Pancreas (tissue), 10 donors: Measurements from ENCODE around the gene RAB40C. TPM values are rescaled to one million over a fixed set of nuclear protein-coding genes. Genes with fewer than 3 reads are reported as not detected.

Experiments used
- ATAC-seq, 4 donors: fragments of 200-7000 bp; cut with Tn5 transposase; one replicate each; pipeline versions ENCODE4 v1.8.0 to v1.9.1; 2020; ENCODE audit warnings: mild to moderate bottlenecking in 4 of 4, moderate library complexity in 4 of 4
- DNase-seq, 6 donors: peaks; one replicate each; pipeline ENCODE4 v3.0.0-alpha.2; 2020
- FAIRE-seq: peaks from 2 replicates; lab custom pipeline; 2012; peaks lifted over from hg19 to GRCh38; lab: Jason Lieb, UNC
- H3K27ac ChIP-seq, 4 donors: fragments of 200-600 bp; sonication (generic); 1 replicate in 3 of 4; 2 replicates in 1 of 4; pipeline versions ENCODE4 v1.5.0 to v1.8.0; 2020
- H3K27me3 ChIP-seq, 4 donors: fragments of 200-600 bp; one replicate each; pipeline ENCODE4 v1.8.0; 2021
- H3K36me3 ChIP-seq, 3 donors: fragments of 200-600 bp; sonication (generic) in 1 of 3; one replicate each; pipeline versions ENCODE4 v1.5.0 to v1.8.0; 2020 to 2021
- H3K4me1 ChIP-seq, 3 donors: fragments of 200-600 bp; one replicate each; pipeline ENCODE4 v1.8.0; 2021
- H3K4me3 ChIP-seq, 4 donors: fragments of 200-600 bp; sonication (generic) in 2 of 4; one replicate each; pipeline versions ENCODE4 v1.5.0 to v1.8.0; 2020 to 2021
- H3K9me3 ChIP-seq, 4 donors: fragments of 200-600 bp; one replicate each; pipeline ENCODE4 v1.8.0; 2021
- WGBS, 2 donors: extraction: QIAGEN DNeasy Blood & Tissue Kit; methylation state at CpG; one replicate each; pipeline ENCODE4 v1.1.7; 2013; 5-methylcytosine and 5-hydroxymethylcytosine counted together
- intact Hi-C, 3 donors: fragments of 100-400 bp; cut with DNase I; formaldehyde crosslinking; loops; one replicate each; pipeline versions ENCODE4 v1.11.1 to v1.14.2; 2022
- polyA plus RNA-seq, 2 donors: library from polyadenylated mRNA; stranded (reverse); fragments of 200-250 nt; gene quantifications; one replicate each; pipeline ENCODE4 v1.2.3, GENCODE V29; 2013
- total RNA-seq, 6 donors: library from RNA; stranded (reverse); fragmentation: NEBNext Ultra II Directional in 4 of 6; extraction: Animal tissue kit (Norgen Biotek cat#: 25700) in 4 of 6; gene quantifications; one replicate each; pipeline versions ENCODE4 v1.2.1 to v1.2.4, GENCODE V29; 2021 to 2023
- TF ChIP-seq, protein P1 (sequence below), 4 donors: fragments of 200-600 bp; sonication (generic) in 3 of 4; IDR thresholded peaks; one replicate each; pipeline versions ENCODE4 v1.5.0 to v1.8.0; 2021; ENCODE audit warnings: antibody characterized with exemption in 4 of 4
- donor health status: healthy with polysubstance abuse.
- donor health status: DM: no; HTN: no; CAD: no; lungs with moderate emphysema.
- donor health status: DM: no; HTN: no; CAD: no.
- donor health status: control.
- donor health status: control.
- donor health status: Bipolar disorder and iron deficiency.
- donor health status: DM: yes; HTN: yes; CAD: no.
- donor health status: DM: no; HTN: no; CAD: no.
- donor health status: DM: no; HTN: no; CAD: no.
- donor health status: DM: yes; HTN: yes; CAD: no.

RAB40C gene
- total and polyA plus RNA-seq, 8 donors = 19.4 to 71.4 (median 33.8) TPM

DNA sequence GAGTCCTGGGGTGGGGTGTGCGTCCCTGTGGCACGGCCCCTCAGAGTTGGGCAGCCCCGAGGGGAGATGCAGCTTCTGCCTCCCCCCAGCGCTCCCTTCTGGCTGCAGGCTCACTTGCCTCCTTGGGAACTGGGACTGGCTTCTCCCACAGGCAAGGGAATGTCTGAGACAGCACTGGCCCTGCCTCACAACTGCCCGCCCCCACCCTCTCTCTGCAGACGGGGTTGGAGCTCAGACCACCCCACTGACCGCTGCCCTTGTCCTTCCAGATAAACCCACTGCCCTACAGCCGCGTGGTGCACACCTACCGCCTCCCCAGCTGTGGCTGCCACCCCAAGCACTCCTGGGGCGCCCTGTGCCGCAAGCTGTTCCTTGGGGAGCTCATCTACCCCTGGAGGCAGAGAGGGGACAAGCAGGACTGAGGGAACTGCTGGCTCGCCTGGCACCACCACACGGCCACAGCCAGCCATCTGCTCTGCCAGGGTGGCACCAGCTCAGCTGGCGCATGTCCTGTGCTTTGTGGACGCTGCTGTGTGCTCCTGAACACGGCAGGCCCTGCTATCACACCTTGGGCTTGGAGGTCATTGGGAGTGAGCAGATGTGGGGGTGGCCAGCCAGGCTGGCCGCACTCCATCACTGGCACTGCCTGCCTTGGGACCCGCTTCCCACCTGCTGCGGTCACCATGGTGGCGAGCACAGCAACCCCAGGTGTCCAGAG lies 7.1 kb upstream of the RAB40C start:
- Histone ChIP-seq H3K27me3 (no peaks in the 10 kb centered on the region), H3K4me3 (peak overlapping the region in 2 of 4 donors; percentile 26 to 30), H3K27ac (peak overlapping the region in 3 of 4 donors; percentile 45 to 61 (median 60)), H3K36me3 (no peaks in the 10 kb centered on the region), H3K9me3 (no peaks in the 10 kb centered on the region), H3K4me1 (peaks cover 10 to 35% (median 20%) of the 10 kb centered on the region in 3 donors)
- DNase-seq (peak in 5 of 6 donors; percentile 78 to 96 (median 88)), ATAC-seq (peak; percentile 50 to 65 (median 57)), FAIRE-seq (no peak)
- TF ChIP-seq, protein P1, sequence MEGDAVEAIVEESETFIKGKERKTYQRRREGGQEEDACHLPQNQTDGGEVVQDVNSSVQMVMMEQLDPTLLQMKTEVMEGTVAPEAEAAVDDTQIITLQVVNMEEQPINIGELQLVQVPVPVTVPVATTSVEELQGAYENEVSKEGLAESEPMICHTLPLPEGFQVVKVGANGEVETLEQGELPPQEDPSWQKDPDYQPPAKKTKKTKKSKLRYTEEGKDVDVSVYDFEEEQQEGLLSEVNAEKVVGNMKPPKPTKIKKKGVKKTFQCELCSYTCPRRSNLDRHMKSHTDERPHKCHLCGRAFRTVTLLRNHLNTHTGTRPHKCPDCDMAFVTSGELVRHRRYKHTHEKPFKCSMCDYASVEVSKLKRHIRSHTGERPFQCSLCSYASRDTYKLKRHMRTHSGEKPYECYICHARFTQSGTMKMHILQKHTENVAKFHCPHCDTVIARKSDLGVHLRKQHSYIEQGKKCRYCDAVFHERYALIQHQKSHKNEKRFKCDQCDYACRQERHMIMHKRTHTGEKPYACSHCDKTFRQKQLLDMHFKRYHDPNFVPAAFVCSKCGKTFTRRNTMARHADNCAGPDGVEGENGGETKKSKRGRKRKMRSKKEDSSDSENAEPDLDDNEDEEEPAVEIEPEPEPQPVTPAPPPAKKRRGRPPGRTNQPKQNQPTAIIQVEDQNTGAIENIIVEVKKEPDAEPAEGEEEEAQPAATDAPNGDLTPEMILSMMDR (IDR thresholded peaks at IDR 0.05) = peak in 1 of 4 donors; percentile 22
- 43 to 45% methylated on average over 21 of the region's 21 CpGs for WGBS, 2 donors
- intact Hi-C loops = no loop called here

DNA sequence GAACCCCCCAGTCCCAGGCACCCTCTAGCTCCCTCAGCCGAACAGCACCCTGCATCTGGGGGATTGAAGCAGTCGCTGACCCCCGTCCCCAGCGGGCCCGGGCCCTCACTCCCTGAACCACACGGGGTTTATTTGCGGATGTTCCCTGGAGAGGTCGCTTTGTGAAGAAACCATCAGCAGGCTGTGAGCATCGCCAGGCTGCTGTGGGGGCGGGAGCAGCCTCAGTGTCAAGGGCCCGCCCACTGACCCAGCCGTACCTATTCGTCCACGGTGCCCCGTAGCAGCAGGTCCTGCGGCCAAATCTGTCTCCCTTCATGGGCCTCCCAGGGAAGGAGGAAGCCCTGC lies 6.4 kb upstream of the RAB40C start:
- no peak overlapping the region for H3K27ac ChIP-seq
- H3K27me3 ChIP-seq = no peaks in the 10 kb centered on the region
- peak overlapping the region in 1 of 4 donors; percentile 30 for H3K4me3 ChIP-seq
- DNase-seq (no peak), FAIRE-seq (no peak), ATAC-seq (no peak)
- intact Hi-C loops = no loop called here
- H3K36me3 ChIP-seq = no peaks in the 10 kb centered on the region
- H3K9me3 ChIP-seq = no peaks in the 10 kb centered on the region
- TF ChIP-seq, protein P1 (IDR thresholded peaks at IDR 0.05) = no peak
- H3K4me1 ChIP-seq = peaks cover 15 to 35% (median 24%) of the 10 kb centered on the region in 3 donors
- 59 to 62% methylated on average over 16 of the region's 16 CpGs for WGBS, 2 donors

DNA sequence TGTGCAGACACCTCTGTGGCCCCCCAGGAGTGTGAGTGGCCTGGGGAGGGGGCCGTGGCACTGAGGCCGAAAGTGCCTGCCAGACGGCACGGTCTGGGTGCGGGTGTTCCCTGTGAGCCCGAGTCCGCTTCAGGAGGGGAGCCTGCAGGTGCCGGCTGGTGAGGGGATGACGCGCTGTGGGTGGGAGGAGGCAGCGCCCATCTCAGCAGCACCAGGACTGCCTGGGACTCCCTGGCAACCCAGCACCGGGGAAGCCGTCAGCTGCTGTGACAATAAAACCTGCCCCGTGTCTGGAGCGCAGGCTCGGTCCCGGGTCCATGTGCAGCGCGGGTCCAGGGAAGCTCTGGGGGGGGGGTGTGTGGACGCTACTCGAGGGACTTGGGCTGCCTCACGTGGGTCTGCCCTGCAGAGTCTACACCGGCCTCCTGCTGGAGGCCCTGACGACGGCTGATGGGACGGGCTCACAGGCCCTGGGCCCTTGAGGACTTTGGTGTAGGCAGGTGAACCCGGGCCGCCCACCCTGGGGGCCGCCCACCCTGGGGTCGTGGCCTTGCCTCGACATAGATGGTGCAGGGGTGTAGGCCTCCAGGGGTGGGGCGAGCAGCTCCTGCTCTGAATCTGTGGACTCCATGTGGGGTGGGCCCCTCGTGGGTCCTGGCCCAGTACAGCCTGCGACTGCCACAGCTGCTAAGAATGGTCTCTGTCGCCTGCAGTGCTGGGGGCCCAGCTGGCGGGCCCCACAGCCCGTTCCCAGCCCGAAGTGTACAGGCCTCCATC lies 5.9 kb upstream of the RAB40C start:
- Histone ChIP-seq H3K27ac (no peak overlapping the region), H3K36me3 (no peaks in the 10 kb centered on the region), H3K27me3 (no peaks in the 10 kb centered on the region), H3K9me3 (no peaks in the 10 kb centered on the region), H3K4me1 (peaks cover 15 to 35% (median 24%) of the 10 kb centered on the region in 3 donors), H3K4me3 (no peak overlapping the region)
- DNase-seq = peak in 4 of 6 donors; percentile 20 to 84 (median 50)
- intact Hi-C loops = no loop called here
- ATAC-seq = no peak
- WGBS, 2 donors = 63 to 74% methylated on average over 36 to 38 of the region's 38 CpGs
- TF ChIP-seq, protein P1 (IDR thresholded peaks at IDR 0.05) = no peak
- no peak for FAIRE-seq

DNA sequence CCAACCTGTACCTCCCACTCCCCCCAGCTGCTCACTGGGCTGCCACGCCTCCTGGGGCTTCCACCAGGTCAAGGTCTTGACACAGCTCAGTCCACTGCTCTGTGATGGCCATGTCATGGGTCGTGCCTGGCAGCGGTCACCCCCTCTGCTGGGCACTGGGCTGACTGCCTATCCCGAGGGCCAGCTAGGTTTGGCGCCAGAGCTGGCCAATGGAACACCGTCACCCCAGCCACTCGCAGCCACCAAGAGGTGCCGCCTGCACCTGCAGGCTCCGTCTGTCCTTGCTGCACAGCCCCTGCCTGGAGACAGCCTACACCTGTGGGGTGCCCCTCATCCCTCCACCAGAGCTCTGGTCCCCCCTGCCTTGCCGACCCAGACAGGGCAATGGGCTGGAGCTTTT lies 4.5 kb upstream of the RAB40C start:
- 6 to 8% methylated on average over 10 of the region's 10 CpGs for WGBS, 2 donors
- Histone ChIP-seq H3K36me3 (no peaks in the 10 kb centered on the region), H3K4me3 (no peak overlapping the region), H3K9me3 (no peaks in the 10 kb centered on the region), H3K27ac (no peak overlapping the region), H3K27me3 (no peaks in the 10 kb centered on the region), H3K4me1 (peaks cover 15 to 28% (median 17%) of the 10 kb centered on the region in 3 donors)
- intact Hi-C loops = no loop called here
- TF ChIP-seq, protein P1 (IDR thresholded peaks at IDR 0.05) = no peak
- ATAC-seq (no peak), DNase-seq (peak in 5 of 6 donors; percentile 38 to 91 (median 73)), FAIRE-seq (no peak)
